ENCODE data around the gene CDS2.

DNA sequence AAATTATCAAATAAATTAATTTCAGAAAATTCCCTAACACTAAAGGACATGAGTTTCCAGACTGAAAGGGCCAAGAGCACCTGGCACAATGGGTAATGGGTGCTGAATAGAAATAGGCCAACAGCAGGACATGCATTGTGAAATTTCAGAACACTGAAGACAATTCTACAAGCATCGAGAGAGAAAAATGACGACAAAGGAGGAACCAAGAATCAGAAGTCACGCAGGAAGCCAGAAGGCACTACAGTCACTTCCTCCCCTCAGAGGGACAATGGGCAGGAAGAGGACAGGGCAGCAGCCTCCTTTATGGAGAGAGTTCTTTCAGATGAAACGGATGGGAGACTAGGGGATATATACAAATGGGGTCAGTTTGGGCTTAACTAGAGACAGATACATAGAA lies 36.6 kb upstream of the CDS2 start:
- TF ChIP-seq CTCF (IDR thresholded peaks at IDR 0.05; ENCODE audit: poor library complexity, severe bottlenecking) (no peak), EZH2 (IDR thresholded peaks at IDR 0.05; ENCODE audit: borderline replicate concordance, insufficient read depth, low read length, poor library complexity, severe bottlenecking) (no peak), POLR2AphosphoS5 (IDR thresholded peaks at IDR 0.05) (no peak), SMC3 (conservative IDR thresholded peaks at IDR 0.05; ENCODE audit: poor library complexity) (no peak), RAD21 (conservative IDR thresholded peaks at IDR 0.05) (no peak), REST (IDR thresholded peaks at IDR 0.05; ENCODE audit: borderline replicate concordance) (no peak), EP300 (conservative IDR thresholded peaks at IDR 0.05; ENCODE audit: poor library complexity, severe bottlenecking) (no peak), TAF1 (IDR thresholded peaks at IDR 0.05; ENCODE audit: low read depth) (no peak)
